Caco-2 (cell line): ENCODE results near the gene RCSD1. TPM values are rescaled to one million over a fixed set of nuclear protein-coding genes. Genes with fewer than 3 reads are reported as not detected.

Source experiments
- BruUV-seq: library from RNA; stranded (reverse); fragments of 400-500 nt; replicated peaks from 2 replicates; lab custom pipeline; 2021; lab: Mats Ljungman, UMichigan
- CTCF ChIA-PET: fragments of 300-600 bp; sonication (Branson Sonifier 250); formaldehyde crosslinking; loops from one replicate; lab custom pipeline; 2022; ENCODE audit warnings: antibody characterized with exemption; lab: Charles Lee
- POLR2A ChIA-PET: fragments of 300-600 bp; sonication (Branson Sonifier 250); formaldehyde crosslinking; loops from one replicate; lab custom pipeline; 2022; ENCODE audit warnings: antibody characterized with exemption; lab: Charles Lee
- DNase-seq, 2 experiments: peaks; one replicate each; pipeline versions ENCODE4 v3.0.0 to v3.0.0-alpha.2; 2020 to 2022
- H3K27me3 ChIP-seq: replicated peaks from 2 replicates; pipeline ENCODE4 v1.6.0; 2011; ENCODE audit warnings: low read length; ENCODE audit not compliant: control insufficient read depth, insufficient read depth
- H3K36me3 ChIP-seq: 2 replicates; pipeline ENCODE4 v1.5.1; 2011; ENCODE audit warnings: low read length; ENCODE audit not compliant: control insufficient read depth, insufficient read depth
- H3K4me1 ChIP-seq: fragments of 250-450 bp; sonication (Bioruptor Pico); 2 replicates; pipeline ENCODE4 v1.5.1; 2020; ENCODE audit warnings: mild to moderate bottlenecking
- H3K4me3 ChIP-seq: 2 replicates; pipeline ENCODE4 v1.5.1; 2011; ENCODE audit warnings: low read depth, mild to moderate bottlenecking, control low read depth, low read length
- H3K9me3 ChIP-seq: fragments of 250-450 bp; sonication (Bioruptor Pico); 2 replicates; pipeline ENCODE4 v1.5.1; 2020; ENCODE audit warnings: mild to moderate bottlenecking, moderate library complexity
- H3K27ac Mint-ChIP-seq: one replicate; pipeline ENCODE4 v1.8.0; 2022; ENCODE audit warnings: mixed read lengths; ENCODE audit not compliant: unreplicated experiment
- H3K27me3 Mint-ChIP-seq: one replicate; pipeline ENCODE4 v1.8.0; 2022; ENCODE audit warnings: mixed read lengths; ENCODE audit not compliant: insufficient read depth, unreplicated experiment
- H3K36me3 Mint-ChIP-seq: one replicate; pipeline ENCODE4 v1.8.0; 2022; ENCODE audit warnings: mild to moderate bottlenecking, mixed read lengths; ENCODE audit not compliant: insufficient read depth, unreplicated experiment
- H3K4me1 Mint-ChIP-seq: one replicate; pipeline ENCODE4 v1.8.0; 2022; ENCODE audit warnings: low read depth, mixed read lengths; ENCODE audit not compliant: unreplicated experiment
- H3K4me3 Mint-ChIP-seq: one replicate; pipeline ENCODE4 v1.8.0; 2022; ENCODE audit warnings: mild to moderate bottlenecking, moderate library complexity, mixed read lengths; ENCODE audit not compliant: unreplicated experiment
- H3K9me3 Mint-ChIP-seq: one replicate; pipeline ENCODE4 v1.8.0; 2022; ENCODE audit warnings: mixed read lengths; ENCODE audit not compliant: unreplicated experiment
- intact Hi-C: fragments of 100-400 bp; cut with micrococcal nuclease; formaldehyde crosslinking; loops from one replicate; pipeline ENCODE4 v1.10.0; 2022; ENCODE audit not compliant: unreplicated experiment
- total RNA-seq: library from RNA; stranded (reverse); gene quantifications from 2 replicates; pipeline ENCODE4 v1.2.3, GENCODE V29; 2022
- TF ChIP-seq, protein P1 (sequence below), 2 experiments: fragments of 200-600 bp in 1 of 2; IDR thresholded peaks; 1 replicate in 1 of 2; 2 replicates in 1 of 2; pipeline versions ENCODE4 v1.5.1 to v1.8.0; 2011 to 2022; ENCODE audit warnings: antibody characterized with exemption in 1 of 2, control low read depth in 1 of 2, inconsistent platforms in 1 of 2, low read depth in 1 of 2, low read length in 1 of 2, mild to moderate bottlenecking in 1 of 2, moderate library complexity in 1 of 2; ENCODE audit not compliant: insufficient read depth in 1 of 2, severe bottlenecking in 1 of 2, unreplicated experiment in 1 of 2

The RCSD1 gene
- total RNA-seq, 1 experiment from 2014 or later, result not detected

DNA sequence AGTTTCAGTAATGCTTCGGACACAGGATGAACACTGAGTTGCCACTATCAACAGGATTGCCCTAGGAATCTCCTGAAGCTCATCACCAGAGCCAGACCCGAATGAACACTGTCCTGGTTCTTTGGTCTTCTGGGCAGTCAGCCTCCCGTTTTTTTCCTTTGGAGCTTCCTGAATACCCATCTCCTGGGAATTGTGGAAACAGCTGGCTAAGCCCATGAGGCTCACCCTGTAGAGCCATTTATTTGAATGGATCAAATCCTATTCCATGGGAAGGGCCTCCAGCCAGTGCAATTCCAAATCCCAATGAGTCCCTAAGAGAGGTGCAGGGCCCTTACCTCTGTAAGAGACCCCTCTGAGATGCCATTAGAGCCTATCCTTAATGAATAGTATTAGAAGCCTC, 5.9 kb downstream of the RCSD1 start:
- no TSS peak for BruUV-seq
- intact Hi-C loops, result no loop called here
- H3K27me3 Mint-ChIP-seq, result peaks cover 6% of the 10 kb centered on the region
- no peaks in the 10 kb centered on the region for H3K27me3 ChIP-seq
- H3K9me3 ChIP-seq, result no peaks in the 10 kb centered on the region
- H3K36me3 Mint-ChIP-seq, result no peaks in the 10 kb centered on the region
- TF ChIP-seq, protein P1, sequence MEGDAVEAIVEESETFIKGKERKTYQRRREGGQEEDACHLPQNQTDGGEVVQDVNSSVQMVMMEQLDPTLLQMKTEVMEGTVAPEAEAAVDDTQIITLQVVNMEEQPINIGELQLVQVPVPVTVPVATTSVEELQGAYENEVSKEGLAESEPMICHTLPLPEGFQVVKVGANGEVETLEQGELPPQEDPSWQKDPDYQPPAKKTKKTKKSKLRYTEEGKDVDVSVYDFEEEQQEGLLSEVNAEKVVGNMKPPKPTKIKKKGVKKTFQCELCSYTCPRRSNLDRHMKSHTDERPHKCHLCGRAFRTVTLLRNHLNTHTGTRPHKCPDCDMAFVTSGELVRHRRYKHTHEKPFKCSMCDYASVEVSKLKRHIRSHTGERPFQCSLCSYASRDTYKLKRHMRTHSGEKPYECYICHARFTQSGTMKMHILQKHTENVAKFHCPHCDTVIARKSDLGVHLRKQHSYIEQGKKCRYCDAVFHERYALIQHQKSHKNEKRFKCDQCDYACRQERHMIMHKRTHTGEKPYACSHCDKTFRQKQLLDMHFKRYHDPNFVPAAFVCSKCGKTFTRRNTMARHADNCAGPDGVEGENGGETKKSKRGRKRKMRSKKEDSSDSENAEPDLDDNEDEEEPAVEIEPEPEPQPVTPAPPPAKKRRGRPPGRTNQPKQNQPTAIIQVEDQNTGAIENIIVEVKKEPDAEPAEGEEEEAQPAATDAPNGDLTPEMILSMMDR (IDR thresholded peaks at IDR 0.05; ENCODE audit: insufficient read depth in 1 of 2, low read depth in 1 of 2, low read length in 1 of 2, severe bottlenecking in 1 of 2, unreplicated experiment in 1 of 2), result no peak
- no peaks in the 10 kb centered on the region for H3K36me3 ChIP-seq
- H3K4me1 Mint-ChIP-seq, result no peaks in the 10 kb centered on the region
- DNase-seq, result no peak
- H3K9me3 Mint-ChIP-seq, result no peaks in the 10 kb centered on the region
- H3K4me3 Mint-ChIP-seq, result no peak overlapping the region
- H3K4me3 ChIP-seq, result no peak overlapping the region
- no peaks in the 10 kb centered on the region for H3K4me1 ChIP-seq
- H3K27ac Mint-ChIP-seq, result no peak overlapping the region
- ChIA-PET POLR2A (no interaction called here), CTCF (no interaction called here)

DNA sequence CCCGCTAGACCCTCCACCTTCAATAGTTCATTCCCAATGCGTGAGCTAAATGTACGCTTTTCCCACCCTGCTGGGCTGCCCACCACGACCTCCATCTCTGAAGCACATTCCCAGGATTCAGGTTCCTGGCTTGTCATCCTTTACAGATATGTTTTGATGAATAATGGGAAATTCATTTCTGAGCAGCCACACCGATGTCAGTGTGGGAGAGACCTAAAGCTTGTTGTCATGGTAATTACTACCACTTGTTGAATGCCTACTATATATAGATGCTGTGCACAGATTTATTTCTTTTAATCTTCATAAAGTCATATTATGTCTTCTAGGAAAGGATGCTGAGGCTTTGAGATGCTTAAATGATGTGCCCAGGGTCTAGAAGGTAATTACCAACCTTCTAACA, 8.0 kb downstream of the RCSD1 start:
- Mint-ChIP-seq H3K27me3 (peaks cover 10% of the 10 kb centered on the region), H3K27ac (no peak overlapping the region), H3K4me3 (no peak overlapping the region), H3K9me3 (no peaks in the 10 kb centered on the region), H3K36me3 (no peaks in the 10 kb centered on the region), H3K4me1 (no peaks in the 10 kb centered on the region)
- Histone ChIP-seq H3K27me3 (no peaks in the 10 kb centered on the region), H3K4me3 (no peak overlapping the region), H3K36me3 (no peaks in the 10 kb centered on the region), H3K9me3 (no peaks in the 10 kb centered on the region), H3K4me1 (no peaks in the 10 kb centered on the region)
- TF ChIP-seq, protein P1 (IDR thresholded peaks at IDR 0.05; ENCODE audit: insufficient read depth in 1 of 2, low read depth in 1 of 2, low read length in 1 of 2, severe bottlenecking in 1 of 2, unreplicated experiment in 1 of 2), result no peak
- DNase-seq, result no peak
- intact Hi-C loops, result no loop called here
- no TSS peak for BruUV-seq
- ChIA-PET CTCF (no interaction called here), POLR2A (no interaction called here)

DNA sequence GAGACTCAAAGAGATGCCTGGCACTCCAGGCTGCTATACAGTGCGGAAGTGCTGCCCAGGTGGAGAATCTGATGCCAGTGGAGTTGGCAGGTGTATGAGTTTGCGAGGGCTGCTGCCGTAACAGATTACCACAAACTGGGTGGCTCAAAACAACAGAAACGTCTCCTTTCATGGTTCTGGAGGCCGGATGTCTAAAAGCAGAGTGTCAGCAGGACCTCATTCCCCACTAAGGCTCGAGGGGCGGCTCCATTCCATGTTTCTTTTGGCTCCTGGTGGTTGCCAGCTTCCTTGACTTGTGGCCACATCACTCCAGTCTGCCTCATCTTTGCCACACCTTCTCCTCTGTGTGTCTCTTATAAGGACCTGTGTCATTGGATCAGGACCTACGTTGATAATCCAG, 10.0 kb downstream of the RCSD1 start:
- no peak overlapping the region for H3K4me3 ChIP-seq
- intact Hi-C loops, result no loop called here

More for the DNA sequence above, 10.0 kb downstream of the RCSD1 start:
- Histone ChIP-seq H3K27me3 (no peaks in the 10 kb centered on the region), H3K36me3 (no peaks in the 10 kb centered on the region), H3K9me3 (no peaks in the 10 kb centered on the region), H3K4me1 (no peaks in the 10 kb centered on the region)
- CTCF ChIA-PET, result no interaction called here
- no peaks in the 10 kb centered on the region for H3K4me1 Mint-ChIP-seq
- no peaks in the 10 kb centered on the region for H3K9me3 Mint-ChIP-seq
- H3K4me3 Mint-ChIP-seq, result no peak overlapping the region
- peaks cover 7% of the 10 kb centered on the region for H3K27me3 Mint-ChIP-seq
- TF ChIP-seq, protein P1 (IDR thresholded peaks at IDR 0.05; ENCODE audit: insufficient read depth in 1 of 2, low read depth in 1 of 2, low read length in 1 of 2, severe bottlenecking in 1 of 2, unreplicated experiment in 1 of 2), result no peak
- no TSS peak for BruUV-seq
- no peak for DNase-seq
- POLR2A ChIA-PET, result no interaction called here
- H3K36me3 Mint-ChIP-seq, result no peaks in the 10 kb centered on the region
- no peak overlapping the region for H3K27ac Mint-ChIP-seq
